Measurements from ENCODE around the gene CTBS.
"Not testable (repeated sequence)": the region's sequence is repeated elsewhere in the genome, so short reads cannot be mapped to it uniquely, and the experiment has no call there.

The CTBS gene

DNA sequence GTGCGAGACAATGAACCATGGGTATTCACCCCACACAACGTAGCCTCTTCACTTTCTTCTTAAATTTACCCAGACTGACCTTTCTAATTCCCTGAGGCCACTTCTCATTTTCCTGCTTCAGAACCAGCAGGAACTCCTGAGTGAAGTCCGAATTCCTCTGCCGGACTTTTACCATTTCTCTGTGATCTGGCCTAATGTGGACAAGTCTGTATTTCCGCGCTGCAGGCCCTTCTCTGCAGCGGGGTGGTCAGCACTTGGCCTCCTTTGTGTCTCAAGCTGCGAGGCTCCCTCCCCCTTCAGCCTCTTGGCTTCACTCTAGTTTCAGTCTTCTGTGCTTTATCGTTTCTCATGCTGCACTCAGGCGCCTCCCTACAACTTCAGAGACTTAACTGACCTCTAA, 9.4 kb upstream of the CTBS start:
- no peak for DNase-seq

DNA sequence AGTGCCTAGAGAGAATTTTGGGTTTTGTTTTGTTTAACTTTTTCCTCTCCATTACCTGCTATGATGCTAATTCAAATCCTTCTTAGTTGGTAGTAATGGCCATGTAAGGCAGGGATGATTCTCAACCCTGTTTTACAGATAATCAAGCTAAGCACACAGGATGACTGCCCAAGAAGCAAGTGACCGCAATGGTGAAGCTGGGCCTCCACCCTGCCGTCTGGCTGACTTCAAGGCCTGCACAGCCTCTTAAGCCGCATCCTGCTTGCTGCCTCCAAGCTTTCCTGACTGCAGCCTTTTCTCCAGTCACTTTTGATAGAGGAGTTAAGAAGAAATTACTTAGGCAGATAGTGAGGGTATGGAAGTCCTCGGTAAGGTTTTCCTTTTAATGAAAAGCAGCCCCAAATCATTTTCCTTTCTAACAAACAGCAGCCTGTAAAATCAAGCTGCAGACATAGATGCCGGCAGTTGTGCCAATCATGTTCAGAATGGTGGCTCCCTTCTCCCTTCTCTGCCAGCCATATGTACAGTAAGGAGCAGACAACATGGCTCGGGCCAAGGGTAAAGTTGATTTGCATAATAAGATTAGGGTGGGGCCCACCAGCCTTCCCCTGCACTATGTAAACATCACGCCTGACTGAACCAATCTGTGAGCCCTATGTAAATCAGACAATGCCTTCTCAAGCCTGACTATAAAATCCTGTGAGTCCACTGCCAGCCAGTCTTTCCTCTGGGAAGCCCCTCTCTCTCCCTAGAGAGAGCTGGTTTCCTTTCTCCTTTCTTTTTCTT, 8.8 kb upstream of the CTBS start:
- DNase-seq: no peak

DNA sequence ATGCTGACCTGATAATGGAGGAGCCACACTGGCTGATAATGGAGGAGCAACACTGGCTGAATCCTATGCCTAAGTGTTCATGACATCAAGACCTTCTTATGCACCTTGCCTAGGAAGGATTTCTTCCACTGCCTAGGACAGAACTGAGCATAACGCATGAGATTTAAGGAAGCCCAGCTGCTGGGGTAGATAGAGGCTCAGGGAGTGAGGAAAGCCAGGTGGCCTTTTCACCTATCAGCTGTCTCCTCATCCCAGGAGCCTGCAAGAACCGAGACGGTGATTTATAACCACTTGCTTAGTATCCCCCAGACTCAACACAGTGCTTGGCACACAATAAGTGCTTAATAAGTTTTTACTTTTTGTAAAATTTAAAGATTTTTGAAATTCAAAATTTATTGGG, 7.4 kb upstream of the CTBS start:
- no peak for DNase-seq

DNA sequence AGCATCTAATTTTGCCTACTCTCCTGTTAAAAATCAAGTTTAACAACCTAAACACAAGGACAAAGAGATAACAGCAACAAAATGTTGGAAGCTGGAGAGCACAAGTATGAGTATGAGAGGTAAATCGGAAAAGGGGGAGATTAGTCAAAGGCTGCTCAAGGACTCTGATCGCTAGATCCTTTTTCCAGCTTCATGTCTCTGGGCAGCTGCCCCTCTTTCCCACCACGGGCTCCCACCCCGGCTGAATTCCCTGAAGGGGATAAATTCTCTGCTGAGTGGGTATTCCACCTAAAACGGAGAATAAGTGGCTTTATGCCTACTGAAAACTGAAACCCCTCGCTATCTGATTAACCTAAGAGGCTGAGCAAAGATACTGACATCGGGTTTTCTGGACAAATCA, 696 bp upstream of the CTBS start:
- no peak for DNase-seq

DNA sequence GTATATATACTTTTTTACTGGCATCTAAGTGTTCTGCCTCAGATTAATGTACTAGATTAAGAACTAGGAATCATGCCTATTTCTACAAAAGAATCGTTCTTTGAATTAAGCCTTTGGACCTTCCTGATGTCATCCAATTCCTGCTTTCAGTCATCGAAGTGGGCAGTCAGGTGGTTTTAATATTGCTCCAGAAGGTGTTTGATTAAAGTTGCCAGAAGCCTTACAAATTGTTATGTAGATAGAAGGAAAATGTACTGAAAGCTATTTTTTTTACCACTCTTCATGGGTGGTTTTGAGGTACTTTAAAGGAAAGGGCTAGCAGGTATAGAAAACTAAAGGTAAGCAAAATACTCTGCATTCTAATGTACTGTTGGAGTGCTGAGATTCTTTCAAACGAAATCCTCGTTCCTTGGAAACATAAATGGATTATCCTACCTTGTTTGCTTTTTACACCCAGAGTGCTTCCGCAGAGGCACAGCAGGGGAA, 716 bp downstream of the CTBS start:
- DNase-seq: no peak

DNA sequence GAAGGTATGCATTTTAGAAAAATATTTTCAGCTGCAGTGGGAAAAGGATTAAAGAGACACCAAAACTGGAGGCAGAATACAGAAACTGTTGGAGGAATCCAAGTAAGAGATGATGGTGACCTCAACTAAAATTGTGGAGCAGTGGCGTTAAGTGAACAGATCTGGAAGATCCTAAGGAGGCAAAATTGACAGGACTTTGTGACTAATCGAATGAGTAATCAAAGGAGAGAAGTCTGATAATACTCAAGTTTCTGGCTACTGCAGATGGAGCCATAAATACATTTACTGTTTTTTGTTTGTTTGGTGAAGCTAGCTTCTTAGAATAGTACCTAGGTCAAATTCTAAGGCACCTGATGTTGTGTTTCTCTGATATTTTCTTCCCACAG, 3.1 kb downstream of the CTBS start:
- DNase-seq: no peak

DNA sequence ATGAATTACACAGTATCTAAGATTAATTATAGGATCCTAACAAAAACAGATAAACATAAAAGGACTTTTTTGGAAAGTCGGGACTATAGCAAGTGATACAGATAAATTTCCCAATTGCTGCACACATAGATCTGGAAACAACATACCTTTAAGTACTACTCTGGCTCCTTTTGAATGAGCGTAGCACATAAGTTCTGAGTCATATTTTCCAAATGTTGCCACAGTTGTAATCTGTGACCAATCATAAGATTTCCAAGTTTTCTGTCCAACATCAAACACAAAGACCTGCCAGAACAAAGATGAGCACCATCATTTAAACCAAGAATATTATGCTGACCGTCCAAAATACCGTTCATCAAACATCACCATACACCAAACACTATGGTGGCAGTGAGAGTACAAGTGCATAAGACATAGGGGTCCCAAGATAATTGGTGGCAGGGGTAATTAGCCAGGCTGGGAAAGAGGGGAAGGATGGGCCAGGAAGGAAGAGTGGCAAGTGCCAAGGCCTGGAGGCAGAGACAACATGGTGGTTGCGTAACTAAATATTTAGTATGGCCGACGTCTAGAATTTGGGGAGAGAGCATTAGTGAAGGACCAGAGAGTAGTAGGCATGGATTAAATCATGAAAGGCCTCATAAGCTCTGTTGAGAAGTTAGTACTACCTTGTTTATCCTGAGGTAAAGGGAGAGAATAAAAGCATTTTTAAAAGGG, 3.6 kb downstream of the CTBS start:
- no peak for DNase-seq

DNA sequence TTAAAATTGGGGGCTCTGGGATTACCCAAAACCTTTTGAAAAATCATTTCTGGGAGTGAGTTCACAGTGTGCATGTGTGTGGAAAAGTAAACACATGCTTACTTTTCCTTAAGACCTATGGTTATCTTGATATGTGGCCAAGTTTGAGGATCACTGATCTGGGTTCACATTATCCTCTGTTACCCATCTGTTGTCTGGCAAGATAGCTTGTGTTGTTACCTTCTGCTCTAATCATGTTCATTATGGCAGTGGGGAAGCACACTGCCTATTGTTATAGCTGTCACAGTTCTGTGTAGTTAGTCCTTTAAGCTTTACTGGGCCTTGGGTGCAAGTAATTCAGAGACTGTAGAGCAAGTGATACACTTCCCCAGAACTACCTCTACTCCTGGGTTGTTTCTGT, 5.0 kb downstream of the CTBS start:
- DNase-seq: no peak

DNA sequence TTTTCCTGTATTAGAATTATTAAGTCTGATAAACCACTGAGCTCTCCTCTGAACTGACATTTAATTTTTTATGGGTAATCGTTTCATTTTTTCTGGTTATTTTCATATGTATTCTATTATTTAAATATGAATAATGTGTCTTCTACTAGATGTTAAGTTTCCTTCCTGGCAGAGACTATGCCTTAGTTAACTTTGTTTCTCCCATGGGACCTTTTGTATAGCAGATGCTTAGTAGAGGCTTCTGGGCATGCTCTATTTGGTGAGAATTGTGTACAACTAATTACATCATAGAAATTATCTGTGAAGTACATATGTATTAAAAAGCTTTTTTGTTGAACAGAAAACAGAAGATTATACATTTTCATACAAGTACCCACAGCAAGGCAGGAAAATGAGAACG, 23.4 kb downstream of the CTBS start:
- no peak for DNase-seq

DNA sequence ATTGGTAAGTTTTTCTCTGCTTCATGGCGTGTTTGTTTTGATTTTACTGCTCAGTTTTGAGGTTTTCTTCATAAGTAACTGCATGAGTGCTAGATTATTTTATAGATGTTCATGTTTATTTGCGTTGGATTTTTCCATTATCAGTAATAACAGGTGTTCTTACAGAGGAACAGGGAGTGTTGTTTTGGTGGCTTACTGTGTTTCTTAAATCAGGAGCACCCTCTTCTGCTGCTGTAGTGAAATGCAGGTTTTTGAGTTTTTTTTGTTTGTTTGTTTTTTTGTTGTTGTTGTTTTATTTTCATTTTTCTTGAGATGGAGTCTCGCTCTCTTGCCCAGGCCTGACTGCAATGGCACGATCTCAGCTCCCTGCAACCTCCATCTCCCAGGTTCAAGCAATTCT, 32.6 kb downstream of the CTBS start:
- DNase-seq: no peak

DNA sequence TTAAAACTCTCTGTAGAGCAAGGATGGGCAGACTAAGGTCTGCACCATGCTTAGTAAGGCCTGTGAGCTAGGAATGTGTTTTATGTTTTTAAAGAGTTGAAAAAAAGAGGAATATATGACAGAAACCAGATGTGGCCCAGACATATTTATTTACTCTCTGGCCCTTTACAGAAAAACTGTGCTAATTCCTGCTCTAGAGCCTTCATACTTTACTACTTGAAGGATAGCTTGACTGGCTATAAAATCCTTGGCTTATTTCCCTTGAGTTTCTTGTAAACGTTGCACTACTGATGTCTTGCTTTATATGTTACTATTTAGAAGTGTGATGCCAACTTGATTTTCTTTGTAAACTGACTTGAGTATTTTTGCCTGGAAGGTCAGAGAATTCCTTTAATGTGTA, 33.5 kb downstream of the CTBS start:
- no peak for DNase-seq

DNA sequence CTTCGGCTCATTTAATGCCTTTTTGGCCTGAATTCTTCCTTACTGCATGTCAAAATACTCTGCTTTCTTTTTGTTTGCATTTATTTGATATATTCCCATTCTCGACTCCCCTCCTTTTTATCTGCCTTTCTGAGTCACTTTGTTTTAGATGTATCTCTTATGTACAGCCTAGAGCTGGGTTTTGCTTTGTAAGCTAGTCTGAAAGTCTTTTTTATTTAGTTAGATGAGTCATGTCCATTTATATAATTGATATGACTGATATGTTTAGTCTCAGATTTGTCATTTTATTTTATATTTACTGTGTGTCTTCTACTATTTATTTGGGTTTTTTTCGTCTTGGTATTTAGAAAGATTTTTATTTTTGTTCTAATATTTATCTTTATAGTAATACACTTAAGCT, 34.3 kb downstream of the CTBS start:
- no peak for DNase-seq

DNA sequence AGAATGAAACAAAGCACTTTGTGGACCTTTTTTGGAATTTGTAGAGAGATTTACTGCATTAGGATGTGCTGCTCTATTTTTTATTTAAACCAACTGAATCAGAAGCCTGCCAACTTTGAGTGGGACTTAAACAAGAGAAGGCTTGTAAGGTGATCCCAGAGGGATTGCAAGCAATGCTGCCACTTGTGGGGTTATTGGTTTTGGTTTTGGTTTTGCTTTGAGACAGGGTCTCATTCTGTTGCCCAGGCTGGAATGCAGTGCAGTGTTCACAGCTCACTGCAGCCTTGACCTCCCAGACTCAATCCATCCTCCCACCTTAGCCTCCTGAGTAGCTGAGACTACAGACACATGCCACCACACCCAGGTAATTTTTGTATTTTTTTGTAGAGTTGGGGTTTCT, 35.6 kb downstream of the CTBS start:
- DNase-seq: no peak

DNA sequence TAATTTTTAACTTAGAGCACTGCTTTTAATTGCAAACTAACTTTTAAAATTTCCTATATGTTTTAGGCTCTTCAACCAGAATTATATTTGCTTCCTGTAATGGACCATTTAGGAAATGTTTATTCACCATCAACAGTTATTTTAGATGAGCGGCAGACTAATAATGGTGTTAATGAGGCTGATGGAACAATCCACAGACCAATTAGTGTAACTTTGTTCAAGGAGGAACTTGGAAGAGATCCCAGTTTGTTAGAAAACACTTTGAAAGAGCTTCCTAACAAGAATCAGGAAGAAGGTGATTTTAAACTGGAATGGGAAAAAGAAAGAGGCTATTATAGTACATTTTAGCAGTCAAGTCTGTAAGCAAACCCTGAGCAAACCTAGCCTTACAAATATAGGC, 48.5 kb downstream of the CTBS start:
- no peak for DNase-seq

DNA sequence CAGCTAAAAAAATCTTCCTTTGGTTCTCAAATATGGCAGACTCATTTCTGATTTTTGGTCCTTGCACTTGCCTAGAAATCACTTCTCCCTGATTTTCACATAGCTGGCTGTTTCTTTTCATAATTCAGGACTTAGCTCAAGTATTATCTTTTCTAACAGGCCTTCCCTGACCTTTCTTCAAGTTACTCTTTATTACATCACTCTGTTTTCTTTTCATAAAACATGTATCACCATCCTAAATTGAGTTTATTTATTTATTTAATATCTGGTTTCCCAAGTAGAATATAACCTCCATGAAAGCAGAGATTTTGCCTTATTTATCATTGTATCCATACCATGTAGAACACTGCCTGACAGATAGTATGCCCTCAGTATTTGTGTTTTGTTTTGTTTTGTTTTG, 49.6 kb downstream of the CTBS start:
- DNase-seq: no peak

DNA sequence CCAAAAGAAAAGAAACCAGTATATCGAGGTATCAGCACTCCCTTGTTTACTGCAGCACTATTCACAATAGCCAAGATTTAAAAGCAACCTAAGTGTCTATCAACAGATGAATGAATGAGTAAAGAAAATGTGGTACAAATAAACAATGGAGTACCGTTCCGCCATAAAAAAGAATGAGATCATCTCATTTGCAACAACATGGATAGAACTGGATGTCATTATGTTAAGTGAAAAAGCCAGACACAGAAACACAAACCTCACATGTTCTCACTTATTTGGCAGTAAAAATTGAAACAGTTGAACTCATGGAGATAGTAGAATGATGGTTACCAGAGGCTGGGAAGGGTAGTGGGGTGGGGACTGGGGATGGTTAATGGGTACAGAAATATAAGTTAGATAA, 63.6 kb downstream of the CTBS start:
- no peak for DNase-seq

DNA sequence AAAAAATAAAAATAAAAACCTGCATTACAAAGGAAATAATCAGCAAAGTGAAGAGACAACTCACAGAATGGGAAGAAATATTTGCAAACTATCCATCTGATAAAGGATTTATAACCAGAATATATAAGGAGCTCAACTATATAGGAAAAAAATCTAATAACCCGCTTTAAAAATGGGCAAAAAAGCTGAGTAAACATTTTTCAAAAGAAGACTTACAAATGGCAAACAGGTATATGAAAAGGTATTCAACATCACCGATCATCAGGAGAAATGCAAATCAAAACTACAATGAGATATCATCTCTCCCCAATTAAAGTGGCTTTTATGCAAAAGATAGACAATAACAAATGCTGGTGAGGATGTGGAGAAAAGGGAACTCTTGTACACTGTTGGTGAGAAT, 64.1 kb downstream of the CTBS start:
- DNase-seq: no peak

DNA sequence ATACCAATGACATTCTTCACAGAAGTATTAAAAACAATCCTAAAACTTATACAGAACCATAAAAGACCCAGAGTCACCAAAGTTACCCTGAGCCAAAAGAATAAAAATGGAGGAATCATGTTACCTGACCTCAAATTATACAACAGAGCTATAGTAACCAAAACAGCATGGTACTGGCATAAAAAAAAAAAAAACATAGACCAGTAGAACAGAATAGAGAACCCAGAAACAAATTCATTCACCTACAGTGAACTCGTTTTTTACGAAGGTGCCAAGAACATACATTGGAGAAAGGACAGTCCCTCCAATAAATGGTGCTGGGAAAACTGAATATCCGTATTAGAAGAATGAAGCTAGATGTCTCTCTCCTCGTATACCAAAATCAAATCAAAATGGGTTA, 65.2 kb downstream of the CTBS start:
- DNase-seq: no peak

DNA sequence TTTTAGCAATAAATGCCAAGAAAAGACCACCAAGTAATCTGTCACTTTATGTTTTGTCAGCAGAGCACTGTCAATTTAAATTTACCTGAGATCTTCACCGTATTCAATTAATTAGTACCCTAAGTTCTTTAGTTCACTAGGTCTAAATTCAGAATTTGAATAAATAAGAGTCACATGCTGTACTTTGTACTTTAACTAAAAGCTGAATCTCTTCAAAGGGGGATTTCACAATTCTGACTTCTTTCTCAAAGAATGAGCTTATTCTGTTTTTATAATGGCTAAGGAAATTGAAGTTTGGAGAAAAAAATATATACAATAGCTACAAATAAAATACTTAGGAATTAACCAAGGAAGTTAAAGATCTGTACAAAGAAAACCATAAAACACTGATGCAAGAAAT, 65.7 kb downstream of the CTBS start:
- no peak for DNase-seq

DNA sequence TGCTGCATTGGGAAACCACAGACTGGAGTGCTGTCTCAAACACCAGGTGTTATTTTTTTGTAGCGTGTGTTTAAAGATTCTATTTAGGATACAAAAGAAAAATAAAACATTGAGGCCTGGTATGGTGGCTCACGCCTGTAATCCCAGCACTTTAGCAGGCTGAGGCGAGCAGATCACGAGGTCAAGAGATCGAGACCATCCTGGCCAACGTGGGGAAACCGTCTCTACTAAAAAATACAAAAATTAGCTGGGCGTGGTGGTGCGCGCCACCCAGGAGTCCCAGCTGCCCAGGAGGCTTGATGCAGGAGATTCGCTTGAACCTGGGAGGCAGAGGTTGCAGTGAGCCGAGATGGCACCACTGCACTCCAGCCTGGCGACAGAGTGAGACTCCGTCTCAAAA, 66.4 kb downstream of the CTBS start:
- not testable (repeated sequence) for DNase-seq

DNA sequence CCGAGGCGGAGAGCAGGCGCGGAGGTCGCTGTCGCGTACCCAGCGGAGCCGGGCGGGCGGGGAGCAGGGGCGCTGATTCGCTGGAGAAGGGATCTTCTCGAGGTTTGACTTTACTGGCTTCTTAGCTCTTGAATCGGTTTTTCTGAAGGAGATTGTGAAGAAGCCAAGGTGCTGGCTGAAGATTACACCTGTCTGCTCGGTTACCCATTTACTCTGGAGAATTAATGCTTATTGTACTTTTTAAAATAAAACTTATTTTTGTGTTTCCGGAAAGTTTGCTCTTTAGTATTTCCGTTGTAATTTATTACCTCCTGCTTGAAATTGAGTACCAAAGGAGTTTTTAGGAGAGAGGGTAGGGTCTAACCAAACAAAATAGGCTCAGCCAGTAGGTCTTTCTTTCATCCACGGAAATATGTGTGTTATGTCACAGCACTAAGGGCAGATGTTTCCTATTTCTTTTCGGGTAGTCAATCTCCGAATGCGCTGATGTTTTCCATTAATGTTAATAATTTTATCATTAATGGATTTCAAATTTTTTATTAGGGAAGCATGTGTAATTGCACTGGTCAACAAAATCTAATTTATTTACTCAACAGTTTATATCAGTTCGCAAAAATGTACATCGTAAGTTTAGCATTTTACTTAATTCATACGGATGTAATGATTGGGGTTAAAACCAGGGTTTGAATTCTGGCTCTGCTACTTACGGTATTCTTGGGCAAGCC, 67.3 kb downstream of the CTBS start:
- no peak for DNase-seq

DNA sequence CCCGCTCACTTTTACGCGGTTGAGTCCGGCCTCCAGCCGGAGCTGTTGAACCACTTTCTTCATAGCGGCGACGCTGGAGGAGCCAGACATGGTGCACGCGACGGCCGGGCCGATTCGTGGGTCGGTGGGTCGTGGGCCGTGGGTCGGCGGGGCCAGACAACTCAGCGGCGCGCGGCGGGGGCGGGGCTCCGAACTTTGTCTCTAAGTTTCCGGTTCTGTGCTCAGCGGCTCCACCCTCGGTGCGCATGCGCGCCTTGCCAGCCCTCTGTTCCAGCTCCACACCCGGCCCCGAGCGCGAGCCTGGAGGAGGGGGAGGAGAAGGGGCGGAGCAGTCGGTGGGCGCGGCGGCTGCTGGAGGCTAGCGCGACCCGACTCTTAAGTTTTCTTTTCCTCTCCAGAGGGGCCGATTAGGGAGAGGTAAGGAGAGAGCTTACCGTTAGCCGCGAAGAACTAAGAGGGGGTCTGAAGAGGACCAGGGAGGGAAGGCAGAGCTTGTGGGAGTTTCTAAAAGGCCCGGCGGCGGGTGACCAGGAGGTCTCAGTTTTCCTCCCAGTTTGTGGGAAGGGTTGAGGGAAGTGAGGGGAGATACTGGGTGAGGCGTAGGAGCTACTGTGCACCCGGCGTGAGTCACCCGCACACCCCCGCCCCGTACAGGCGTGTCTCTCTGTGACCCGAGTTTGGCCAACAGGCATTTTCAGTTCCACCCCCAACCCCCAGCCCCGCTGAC, 68.1 kb downstream of the CTBS start, which contains the start of the genes GNG5 and SPATA1:
TSS of gene GNG5 (minus strand) at position 580 of the 727 bp plus-strand sequence. CDS start at position 90, 490 bp downstream.
TSS of gene SPATA1 (plus strand) at position 385 of the 727 bp plus-strand sequence. CDS start 9,974 bp downstream, outside the sequence.
- peak; percentile 74 for DNase-seq

DNA sequence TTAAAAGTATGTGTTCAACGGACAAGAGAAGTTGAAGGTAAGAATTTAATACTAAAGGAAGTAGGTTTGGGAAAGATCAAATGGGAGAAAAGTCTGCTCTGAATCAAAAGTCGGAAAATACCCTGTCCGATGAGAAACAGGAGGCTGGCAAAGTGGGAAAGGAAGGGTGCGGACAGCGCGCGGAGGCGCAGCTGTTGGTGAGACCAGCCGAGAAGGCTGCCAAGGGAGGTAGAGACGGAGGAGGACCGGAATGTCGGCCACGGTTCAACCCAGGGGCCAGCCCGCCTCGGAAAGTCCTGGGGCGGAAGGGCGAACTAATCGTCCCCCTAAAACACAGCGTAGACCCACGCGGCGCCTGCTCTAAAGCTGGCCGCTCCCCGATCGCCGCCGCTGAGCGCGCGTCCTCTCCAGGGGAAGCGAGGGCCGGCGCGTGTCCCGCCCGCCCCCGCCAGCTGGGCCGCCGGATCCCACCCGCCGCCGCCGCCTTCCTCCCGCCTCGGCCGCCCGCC, 68.7 kb downstream of the CTBS start:
- no peak for DNase-seq
